ENCODE data around the gene WFDC9.

DNA sequence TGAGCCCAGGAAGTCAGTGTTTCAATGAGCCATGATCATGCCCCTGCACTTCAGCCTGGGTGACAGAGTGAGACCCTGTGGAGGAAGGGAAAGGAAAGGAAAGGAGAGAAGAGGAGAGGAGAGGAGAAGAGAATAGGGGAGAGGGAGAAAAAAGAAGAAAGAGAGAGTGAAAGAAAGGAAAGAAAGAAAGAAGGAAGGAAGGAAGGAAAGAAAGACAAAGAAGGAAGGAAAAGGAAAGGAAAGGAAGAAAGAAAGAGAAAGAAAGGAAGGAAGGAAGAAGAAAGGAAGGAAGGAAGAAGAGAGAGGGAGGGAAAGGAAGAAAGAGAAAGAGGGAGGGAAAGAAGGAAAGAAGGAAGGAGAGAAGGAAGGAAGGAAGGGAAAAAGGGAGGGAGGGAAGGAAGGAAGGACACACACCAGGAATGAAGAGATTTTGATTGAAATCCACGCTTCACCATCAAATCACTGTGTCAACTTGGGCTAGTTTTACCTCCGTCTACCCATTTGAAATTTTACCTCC lies 66.3 kb downstream of the WFDC9 start:
- TF ChIP-seq, protein P1, sequence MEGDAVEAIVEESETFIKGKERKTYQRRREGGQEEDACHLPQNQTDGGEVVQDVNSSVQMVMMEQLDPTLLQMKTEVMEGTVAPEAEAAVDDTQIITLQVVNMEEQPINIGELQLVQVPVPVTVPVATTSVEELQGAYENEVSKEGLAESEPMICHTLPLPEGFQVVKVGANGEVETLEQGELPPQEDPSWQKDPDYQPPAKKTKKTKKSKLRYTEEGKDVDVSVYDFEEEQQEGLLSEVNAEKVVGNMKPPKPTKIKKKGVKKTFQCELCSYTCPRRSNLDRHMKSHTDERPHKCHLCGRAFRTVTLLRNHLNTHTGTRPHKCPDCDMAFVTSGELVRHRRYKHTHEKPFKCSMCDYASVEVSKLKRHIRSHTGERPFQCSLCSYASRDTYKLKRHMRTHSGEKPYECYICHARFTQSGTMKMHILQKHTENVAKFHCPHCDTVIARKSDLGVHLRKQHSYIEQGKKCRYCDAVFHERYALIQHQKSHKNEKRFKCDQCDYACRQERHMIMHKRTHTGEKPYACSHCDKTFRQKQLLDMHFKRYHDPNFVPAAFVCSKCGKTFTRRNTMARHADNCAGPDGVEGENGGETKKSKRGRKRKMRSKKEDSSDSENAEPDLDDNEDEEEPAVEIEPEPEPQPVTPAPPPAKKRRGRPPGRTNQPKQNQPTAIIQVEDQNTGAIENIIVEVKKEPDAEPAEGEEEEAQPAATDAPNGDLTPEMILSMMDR (IDR thresholded peaks at IDR 0.05; ENCODE audit: insufficient read depth, low read length, poor library complexity, severe bottlenecking): no peak
- TF ChIP-seq EZH2phosphoT487 (conservative IDR thresholded peaks at IDR 0.05; ENCODE audit: low read length): no peak
